GM21825 (cell line): ENCODE data around the gene WWOX.
"Not testable (repeated sequence)": the region's sequence is repeated elsewhere in the genome, so short reads cannot be mapped to it uniquely, and the experiment has no call there.

ENCODE experiments used
- ATAC-seq: cut with Tn5 transposase; IDR thresholded peaks from one replicate; pipeline ENCODE4 v1.9.1; 2021; ENCODE audit warnings: mild to moderate bottlenecking, moderate library complexity; ENCODE audit not compliant: unreplicated experiment

WWOX gene

DNA sequence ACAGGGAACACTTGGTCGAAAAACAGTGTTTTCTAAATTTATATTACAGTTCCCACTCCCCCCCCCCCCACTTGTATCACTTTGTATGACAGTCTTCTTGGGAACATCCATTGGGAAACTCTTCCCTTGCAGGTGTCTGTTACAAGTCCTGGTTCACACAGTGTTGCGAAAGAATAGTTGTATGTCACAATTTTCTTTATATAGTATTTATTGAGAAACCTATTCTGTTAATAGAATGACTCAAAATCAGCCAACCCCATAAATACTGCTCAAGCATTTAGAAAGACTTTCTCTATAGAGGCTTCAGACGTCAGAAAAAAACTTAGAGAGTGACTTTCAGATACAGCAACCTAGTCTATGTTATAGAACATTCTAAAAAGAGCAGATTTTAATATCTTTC, 414.4 kb downstream of the WWOX start:
- no peak for ATAC-seq

DNA sequence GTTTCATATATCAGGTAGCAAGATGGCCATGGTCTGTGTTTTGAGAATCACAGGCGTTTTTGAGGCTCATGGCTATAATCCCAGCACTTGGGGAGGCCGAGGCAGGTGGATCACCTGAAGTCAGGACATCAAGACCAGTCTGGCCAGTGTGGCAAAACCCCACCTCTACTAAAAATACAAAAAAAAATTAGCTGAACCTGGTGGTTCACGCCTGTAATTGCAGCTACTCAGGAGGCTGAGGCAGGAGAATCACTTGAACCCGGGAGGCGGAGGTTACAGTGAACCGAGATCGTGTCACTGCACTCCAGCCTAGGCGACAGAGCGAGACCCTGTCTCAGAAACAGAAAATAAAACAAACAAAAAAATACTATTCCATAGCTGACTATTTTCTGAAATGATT, 415.4 kb downstream of the WWOX start:
- not testable (repeated sequence) for ATAC-seq

DNA sequence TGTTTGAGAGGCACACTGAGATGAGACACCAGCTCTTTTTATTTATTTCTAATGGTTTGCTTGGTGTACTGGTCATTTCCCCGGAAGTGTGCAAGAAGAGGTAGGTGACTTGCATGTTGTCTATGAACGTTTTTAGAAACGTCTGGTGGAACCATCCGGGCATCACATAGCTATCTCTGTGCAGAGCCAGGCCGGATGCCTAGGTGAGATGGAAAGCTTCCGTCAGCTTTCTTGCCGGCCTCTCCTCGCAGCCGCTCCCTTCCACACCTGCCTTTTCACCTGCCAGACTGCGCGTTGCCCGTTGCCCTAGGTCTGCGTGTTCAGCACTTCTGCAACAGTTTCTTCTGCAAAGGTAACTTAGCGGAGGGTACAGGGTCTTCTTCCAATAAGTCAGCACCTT, 416.0 kb downstream of the WWOX start:
- ATAC-seq: no peak

DNA sequence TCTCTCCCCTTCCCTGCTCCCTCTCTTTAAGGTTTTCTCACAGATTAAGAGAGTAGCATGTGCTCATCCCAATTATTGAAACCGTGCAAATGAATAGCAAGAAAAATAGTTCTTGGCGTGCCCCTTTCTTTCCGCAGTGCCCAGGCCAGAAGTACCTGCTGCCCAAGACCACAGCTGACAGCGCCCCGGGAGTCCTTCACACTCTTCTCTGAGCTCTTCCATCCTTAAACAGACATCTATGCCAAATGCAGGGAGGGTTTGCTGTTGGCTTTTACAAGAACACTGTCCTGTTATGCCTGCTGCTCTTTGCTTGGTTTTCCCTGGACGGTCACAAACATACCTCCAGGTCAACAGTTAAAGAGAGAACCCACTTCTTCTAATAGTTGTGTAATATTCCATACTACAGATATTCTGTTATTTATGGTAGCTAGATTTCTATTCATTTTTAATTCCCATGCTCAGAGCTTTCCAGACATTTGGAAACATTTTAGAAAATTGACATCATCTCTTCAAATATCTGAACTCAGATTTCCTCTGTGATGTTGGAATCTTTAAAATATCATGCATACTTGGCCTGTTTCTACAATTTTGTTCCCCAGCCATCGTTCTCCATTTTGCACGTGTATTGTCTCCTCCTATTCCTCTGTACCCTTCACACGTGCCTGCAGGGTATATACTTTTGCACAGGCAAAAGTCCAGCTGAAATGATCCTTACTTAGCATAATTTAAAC, 416.7 kb downstream of the WWOX start:
- no peak for ATAC-seq

DNA sequence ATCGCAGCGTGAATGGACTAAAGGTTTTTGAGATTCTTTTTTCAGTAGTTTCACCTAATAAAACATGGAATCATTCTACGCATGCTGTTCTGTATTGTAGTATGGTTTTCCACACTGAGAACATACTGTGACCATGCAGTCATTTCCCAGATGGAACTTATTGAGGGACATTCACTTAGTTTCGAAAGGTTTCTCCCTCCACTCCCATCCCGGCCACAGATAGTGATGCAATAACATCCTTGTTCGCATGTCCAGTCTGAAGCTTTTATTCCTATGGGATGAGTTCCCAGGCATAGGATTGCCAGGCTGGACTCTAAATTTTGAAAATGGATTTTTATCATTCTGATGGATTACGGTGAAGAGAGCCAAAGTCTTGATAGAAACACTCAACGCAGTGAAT, 420.4 kb downstream of the WWOX start:
- no peak for ATAC-seq

DNA sequence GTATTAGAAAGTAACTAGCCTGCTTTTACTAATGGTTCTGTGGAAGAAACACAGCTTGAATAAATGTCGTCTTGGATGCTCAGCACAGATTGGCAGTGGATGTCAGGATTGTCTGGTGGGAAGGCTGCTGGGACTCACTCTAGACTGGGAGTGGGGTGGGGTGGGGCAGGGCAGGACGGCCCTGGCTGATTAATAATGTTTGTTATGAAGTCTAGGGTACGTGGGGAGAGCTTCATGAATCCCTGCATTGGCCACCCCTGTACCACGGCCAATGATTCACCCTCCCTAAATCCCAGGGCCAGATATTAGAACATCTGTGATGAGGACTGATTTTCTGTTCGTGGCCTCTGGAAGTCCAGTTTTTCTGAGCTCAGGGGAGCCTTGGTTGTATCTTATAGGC, 421.0 kb downstream of the WWOX start:
- ATAC-seq: no peak

DNA sequence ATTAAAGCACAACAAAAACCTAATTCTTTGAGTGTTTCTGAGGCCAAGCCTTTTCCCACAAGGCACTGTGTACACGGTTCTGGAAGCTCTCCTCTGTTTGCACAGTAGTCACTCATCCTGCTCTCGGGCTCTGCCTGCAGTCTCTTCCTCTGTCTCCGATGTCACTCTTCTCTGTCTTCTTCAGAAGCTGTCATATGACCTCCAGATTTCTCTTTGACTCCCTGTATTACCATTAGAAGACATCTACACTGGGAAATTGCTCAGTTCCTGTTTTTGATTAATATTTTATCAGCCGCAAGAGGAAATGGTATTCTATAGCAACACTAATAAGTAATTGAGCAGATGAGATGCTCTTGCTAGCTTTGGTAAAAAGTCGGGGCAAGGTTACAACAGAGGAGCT, 422.9 kb downstream of the WWOX start:
- ATAC-seq: peak; percentile 49

DNA sequence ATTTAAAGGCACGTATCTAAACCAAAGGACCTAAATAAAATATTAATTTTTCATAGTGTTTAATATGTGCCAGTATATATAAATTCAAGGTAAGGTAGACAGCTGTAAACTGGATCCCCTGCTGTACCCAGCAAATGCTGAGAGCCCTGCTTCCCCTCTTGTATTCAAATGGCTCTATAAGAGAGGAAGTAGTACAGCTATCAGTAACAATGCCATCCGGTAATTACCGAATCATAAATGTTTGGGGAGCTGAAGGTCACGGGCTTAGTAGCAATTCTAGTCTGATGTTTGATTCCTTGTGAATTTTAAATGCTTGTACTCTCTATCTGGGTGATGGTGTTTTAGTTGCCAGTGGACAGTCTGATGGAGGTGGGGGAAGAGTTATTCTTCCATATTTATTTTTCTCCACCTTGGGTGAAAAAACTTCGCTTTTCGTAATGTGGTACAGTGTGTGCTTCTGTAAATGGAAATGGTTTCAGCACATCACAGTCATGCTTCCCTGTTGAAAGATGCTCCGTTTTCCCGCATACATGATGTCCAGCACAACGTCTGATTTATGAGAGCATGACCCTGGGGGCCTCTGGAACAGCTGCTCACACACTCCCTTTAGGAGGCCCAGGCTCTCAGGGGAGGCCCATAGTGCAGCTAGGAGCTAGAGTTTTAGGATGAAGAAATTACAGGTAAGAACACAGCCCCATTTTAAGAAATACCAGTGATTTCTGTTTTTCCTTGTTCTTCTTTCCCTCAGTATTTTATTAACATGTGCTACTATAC, 423.9 kb downstream of the WWOX start:
- ATAC-seq: no peak

DNA sequence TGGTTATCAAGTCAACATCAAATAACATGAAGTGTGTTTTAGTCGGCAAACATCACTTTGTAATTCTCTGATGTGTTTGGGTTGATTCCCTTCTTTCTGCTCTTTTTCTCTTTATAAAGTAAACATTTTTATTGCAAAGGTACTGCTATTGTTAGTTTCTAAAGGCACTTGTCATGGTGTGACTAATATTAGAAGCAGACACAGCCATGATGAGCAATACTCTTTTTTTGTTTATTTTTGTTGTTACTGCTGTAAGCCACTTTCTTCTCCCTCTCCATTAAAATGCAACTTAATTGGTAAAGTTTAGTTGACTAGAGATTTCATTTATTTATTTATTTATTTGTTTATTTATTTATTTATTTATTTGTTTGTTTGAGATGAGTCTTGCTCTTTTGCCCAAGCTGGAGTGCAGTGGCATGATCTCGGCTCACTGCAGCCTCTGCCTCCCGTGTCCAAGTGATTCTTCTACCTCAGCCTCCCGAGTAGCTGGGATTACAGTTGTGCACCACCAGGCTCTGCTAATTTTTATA, 424.7 kb downstream of the WWOX start:
- ATAC-seq: no peak

DNA sequence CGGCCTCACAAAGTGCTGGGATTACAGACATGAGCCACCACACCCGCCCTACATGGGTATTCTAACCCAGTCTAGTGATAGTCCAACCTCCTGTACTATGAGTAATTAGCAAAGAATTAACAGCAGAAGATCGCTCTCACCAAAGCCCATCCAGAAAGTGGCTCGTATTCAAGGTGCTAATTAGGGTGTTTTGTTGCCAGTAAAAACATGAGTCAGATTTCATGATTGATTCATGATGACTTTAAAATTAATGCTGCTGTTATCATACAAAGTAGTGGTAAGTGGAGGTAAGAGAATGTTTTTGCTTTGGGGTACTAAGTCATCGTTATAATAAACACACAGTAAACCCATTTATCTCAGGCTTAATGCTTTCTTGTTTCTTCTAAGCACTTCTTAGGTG, 428.8 kb downstream of the WWOX start:
- ATAC-seq: no peak

DNA sequence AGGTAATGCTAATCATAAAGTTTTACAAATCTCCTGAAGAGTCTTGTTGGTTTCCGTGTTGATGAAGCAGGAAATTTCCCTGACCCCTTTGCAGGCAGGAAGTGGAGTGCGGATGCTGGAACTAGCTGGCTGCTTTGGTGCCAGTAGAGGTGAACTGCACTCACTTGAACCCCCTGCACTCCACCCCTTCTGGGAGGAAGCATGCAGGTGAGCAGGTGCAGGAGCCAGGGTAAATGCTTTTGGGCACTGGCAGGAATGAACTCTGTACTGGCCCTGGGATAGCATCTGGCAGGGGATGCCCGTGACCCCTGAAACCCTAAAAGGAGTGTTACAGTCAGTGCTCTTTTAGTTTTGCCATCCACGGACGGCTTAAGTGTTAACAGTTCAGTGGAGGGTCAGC, 430.4 kb downstream of the WWOX start:
- ATAC-seq: no peak

DNA sequence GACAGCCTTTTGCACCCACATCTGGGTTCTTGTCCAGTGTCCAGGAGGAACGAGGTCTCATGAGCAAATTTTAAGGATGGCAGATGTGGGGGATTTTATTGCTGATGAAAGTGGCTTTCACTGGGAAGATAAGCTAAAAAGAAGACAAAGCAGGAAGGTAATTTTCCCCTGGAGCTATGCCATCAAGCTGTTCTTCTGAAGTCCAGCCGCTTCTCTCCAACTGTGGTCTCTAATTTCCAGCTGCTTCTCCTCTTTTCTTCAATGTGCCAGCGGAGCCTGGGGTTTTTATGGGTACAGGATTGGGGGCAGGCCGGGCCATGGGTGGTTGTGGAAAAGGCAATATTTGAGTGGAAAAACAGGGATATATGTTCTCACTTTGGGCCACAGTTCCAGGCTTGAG, 430.8 kb downstream of the WWOX start:
- no peak for ATAC-seq

DNA sequence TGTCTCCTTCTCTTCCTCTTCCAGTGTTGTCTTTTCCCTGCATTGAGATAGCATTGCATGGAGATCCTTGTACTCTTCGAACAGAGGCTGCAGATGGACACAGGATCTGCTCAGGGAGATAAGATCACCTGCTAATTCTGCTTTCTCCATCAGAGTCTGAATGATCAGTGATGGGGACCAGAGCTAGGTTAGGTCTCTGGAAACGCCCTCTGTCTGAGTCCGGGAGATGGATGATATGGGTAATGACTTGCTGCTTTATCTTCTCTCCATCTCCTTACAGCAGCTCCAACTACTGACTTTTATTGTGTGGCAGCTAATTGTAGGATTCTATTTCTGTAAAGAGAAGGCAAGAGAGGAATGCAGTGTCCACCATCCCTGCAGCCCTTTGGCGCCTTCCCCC, 435.6 kb downstream of the WWOX start:
- ATAC-seq: no peak

DNA sequence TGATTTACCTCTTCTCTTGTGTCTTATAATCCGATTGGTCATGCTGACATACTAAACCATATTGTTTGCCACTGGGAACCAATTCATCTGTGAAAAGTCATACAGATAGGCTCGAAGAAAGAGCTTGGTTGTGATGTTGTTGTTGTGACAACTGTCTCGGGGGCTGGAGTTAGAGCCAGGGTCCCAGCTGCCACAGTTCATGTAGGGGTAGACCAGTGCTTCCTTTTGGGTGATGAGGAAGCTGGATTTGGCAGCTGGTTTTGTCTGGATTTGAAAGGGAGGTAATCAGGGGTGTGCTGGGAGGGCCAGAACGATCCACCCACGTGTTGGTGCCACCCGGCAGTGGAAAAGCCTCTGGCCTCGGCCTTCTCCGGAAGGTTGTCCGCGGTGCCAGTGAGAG, 438.1 kb downstream of the WWOX start:
- no peak for ATAC-seq

DNA sequence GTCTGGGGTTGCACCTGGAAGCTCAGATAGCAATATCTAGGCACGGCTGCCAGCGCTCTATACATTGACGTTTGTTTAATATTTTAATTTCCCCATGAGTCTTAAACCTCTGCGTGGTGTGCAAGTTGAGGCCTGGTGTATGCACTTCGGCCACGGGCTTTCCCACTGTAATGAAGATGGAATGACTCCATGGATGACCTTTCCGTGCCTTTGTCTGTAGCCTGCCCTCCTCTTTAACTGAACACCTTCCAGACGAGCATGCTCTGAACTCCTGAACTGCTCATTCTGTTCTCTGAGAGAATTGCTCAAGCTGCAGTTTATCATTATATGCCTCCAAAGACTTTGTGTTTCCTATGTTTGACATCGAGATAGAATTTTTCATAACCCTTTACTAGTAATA, 438.8 kb downstream of the WWOX start:
- ATAC-seq: no peak

DNA sequence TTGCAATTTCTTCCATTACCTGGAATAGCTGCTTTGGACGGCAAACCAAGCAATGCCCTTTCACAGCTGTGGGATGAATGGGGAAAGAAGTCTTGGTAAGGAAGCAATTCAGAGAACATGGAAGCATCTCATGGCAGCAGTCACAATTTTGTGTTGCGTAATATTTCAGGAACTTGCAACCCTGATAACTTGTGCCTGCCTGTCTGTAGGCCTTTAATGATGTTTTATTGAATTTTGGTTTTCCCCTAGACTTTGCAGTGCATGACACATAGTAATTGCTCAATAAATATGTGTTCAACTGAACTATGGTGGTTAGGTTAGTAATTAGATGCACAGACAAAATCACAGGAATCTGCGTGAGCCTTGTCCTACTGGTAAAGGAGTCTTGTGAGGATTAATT, 439.5 kb downstream of the WWOX start:
- no peak for ATAC-seq

DNA sequence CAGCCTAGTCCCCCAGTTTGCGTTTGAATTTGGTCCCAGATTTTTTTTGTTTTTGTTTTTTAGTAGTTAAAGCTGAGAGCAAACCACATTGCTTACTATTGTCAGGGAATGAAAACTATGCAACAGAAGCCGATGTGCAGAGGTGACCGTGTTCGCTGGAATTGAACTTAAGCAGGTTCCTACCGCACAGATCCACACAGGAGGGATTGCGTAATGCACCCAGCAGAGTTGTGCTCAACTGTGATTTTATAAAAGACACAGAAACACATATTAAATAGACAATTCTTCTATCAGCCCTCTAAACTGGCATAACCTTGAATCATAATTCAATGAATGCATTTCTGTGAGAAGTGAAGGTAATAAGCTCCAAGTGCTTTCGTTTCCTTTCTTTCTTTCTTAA, 443.0 kb downstream of the WWOX start:
- no peak for ATAC-seq

DNA sequence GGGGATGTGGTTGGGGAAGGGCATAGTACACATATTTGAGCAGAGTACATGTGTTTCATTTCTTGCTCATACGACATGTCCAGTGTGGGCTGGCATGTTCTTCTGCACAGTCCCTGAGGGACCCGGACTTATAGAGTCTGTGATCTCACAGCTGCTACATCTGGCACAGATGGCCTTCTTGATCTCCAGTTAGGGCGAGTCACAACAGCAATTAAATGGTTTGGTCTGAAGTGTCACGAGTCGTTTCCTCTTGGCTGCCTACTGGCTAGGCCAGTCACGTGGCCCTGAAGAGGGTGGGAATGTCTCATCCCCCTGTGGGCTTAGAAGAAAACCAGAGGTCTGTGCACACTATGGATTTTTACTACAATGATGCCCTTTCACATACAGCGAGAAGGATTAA, 443.6 kb downstream of the WWOX start:
- no peak for ATAC-seq

DNA sequence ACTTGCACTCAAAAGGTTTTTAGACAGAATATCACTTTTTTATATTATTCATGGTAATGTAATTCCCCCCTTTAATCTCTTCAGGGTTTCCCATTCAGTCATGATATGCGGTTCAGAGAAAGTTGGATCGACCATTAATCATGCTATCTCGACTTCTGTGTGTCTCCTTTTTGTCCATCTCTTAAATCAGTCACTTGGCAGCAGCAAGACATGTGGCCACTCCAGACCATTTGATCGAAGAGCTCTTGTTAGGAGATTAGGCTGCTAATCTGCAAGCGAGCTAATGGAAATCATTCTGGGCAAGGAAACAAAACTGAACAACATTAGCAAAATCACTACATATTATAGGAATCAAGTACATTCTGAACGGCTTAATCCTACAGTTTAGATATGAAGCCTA, 449.9 kb downstream of the WWOX start:
- no peak for ATAC-seq

DNA sequence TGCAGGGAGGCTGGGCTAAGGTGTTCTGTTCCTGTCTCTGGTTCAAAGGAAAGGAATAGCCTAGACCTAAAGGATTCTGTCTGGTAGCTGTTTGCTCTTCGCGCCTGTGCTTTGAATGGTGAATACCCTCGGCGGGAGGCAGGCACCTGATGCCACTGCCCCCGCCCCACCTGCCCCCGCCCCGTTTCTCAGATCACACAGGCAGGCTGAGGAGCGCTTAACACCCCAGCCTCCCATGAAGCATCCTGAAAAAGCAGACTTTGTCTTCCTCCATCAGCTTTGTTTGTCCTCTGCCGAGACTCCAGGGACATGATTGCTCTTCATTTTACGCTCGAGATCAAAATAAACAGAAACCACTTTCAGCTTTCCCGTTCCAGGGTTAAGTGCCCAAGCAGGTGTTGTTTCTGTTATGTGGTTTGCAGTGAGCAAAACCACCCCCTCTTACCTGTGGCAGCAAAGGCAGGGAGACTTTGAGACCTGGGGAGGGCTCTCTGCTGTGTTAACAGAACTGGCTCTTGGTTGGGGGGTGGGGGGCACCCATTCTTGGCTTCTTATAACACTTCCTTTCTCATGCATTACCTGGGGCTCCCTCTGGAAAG, 452.1 kb downstream of the WWOX start:
- no peak for ATAC-seq

DNA sequence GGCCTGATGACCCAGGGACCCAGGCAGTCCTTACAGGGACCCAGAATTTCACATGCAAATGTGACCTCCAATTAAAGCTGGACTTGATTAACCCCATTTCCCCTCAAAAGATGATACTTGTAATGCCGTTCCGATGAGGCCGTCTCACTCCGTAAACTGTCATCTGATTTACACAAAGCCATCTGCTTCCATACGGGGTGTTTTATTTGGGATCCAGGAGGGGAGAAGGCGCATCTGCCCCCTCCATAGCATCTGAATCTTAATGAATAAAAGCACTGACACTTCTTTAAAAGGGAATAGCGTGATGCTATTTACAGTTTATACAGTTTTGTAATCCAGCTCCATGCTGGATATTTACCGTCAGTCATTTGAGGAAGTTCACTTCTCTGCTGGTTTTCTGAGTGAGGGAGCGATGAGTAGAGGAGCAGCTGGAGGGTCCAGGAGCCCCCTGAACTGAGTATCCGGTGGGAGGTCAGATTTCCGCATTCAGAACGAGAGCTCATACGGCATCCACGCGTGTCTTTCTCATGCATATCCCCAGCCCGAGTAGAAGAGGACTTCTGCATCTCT, 452.7 kb downstream of the WWOX start:
- no peak for ATAC-seq

DNA sequence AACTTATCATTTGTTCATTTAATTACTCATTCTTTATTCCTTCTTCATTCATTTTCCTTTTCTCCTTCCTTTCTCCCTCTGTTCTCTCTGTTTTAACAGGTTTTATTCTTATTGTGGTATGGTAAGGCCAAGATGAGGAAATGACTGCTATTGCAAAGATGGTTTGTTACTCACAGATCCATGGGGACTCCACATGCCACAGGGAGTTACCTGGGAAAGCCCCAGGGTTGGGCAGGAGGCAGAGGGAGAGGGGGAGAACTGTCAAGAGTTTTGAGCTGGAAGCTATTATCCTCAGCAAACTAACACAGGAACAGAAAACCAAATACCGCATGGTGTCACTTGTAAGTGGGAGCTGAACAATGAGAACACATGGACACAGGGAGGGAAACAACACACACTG, 453.3 kb downstream of the WWOX start:
- no peak for ATAC-seq
